ENCODE results near the gene PRELID3B.
A peak's percentile ranks its signal among the peaks of the same experiment; 100 is the strongest.
"Not testable (repeated sequence)": the region's sequence is repeated elsewhere in the genome, so short reads cannot be mapped to it uniquely, and the experiment has no call there.

PRELID3B gene

DNA sequence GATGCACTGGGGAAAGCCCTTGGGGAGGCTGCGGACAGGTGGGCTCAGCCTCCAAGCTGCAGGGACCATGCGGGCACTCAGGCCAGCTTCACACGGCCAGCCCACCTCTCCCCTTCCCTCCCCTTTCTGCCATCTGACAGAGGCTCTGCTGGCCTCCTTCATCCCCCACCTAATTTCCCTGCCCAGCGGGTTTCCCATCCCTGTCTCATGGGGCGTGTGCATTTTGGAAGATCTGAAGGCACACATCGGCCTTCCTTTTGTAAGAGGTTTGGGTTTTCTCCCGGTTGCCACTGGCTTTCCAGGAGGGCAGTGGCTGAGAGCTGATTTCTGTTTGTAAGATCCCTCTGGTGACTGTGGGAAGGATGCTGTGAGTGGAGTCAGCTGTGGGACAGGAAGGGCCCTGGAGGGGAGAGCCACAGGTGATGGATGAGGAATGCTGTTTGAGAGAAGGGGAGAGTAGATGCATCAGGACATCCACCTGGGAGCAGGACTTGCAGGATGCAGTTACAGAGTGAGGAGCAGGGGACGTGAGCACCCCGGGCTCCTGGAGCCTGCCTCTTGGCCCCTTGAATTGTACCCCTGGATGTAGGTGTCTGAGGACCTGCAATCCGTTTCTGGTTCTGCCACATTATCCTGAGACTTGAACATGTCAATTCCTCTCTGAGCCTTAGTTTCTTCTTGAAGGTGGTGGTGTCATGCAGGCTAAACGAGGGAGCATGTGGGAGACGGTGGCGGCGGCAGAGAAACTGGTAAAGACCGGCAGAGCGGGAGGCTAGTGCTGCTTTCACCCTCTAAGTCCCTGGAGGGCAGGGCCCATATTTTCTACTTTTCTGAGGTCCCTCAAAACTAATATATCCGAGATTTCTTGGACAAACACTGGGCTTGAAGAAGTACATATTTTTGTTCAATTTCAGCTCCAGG, 29.3 kb downstream of the PRELID3B start:
- no peaks in the 10 kb centered on the region for H3K27me3 Mint-ChIP-seq
- no peaks in the 10 kb centered on the region for H3K9me3 Mint-ChIP-seq (ENCODE audit: low read depth)
- H3K27ac Mint-ChIP-seq: no peak overlapping the region
- peaks cover 47% of the 10 kb centered on the region for H3K4me1 Mint-ChIP-seq (ENCODE audit: low read depth)
- no peaks in the 10 kb centered on the region for H3K36me3 Mint-ChIP-seq
- no peak overlapping the region for H3K4me3 Mint-ChIP-seq

DNA sequence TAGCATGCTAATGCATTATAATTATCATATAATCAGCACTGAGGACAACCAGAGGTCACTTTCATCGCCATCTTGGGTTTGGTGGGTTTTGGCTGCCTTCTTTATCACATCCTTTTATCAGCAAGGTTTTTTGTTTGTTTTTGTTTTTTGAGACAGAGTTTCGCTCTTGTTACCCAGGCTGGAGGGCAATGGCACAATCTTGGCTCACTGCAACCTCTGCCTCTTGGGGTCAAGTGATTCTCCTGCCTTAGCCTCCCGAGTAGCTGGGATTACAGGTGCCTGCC, 30.8 kb downstream of the PRELID3B start:
- not testable (repeated sequence) for H3K27me3 Mint-ChIP-seq; H3K4me3 Mint-ChIP-seq; H3K27ac Mint-ChIP-seq; H3K36me3 Mint-ChIP-seq; H3K9me3 Mint-ChIP-seq (ENCODE audit: low read depth)
- H3K4me1 Mint-ChIP-seq (ENCODE audit: low read depth): peaks cover 40% of the 10 kb centered on the region

DNA sequence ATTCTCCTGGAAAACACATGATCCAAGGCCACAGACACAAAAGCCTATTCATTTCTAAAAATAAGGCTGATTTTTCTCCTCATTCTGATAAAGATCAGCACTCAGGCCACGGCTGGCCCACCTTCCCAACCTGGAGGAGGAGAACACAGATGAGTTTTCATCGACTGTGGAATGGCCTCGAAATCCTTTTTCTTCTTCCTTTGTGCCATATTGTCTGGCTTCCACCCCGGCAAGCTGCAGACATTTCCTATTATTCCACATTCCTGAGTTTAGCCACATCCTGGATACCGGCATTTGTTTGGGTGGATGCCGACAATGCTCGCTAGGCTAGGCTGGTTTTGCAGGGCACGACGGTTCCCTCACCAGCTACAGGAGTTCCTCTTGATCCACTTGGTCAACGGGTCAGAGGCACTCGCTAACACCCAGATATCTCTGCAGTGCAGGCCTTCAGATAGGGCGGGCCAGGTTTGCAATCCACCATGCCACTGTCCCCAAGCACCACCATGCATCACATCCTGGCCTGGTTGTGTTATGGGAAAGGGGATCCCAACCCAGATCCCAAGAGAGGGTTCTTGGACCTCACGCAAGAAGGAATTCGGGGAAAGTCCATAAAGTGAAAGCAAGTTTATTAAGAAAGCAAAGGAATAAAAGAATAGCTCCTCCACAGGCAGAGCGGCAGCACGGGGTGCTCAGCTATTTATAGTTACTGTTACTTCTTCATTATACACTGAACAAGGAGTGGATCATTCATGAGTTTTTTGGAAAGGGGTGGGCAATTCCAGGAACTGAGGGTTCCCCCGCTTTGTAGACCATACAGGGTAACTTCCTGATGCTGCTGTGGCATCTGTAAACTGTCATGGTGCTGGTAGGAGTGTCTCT, 31.4 kb downstream of the PRELID3B start:
- Mint-ChIP-seq H3K9me3 (ENCODE audit: low read depth) (no peaks in the 10 kb centered on the region), H3K27me3 (no peaks in the 10 kb centered on the region), H3K36me3 (no peaks in the 10 kb centered on the region), H3K4me1 (ENCODE audit: low read depth) (peaks cover 34% of the 10 kb centered on the region), H3K27ac (no peak overlapping the region), H3K4me3 (no peak overlapping the region)

DNA sequence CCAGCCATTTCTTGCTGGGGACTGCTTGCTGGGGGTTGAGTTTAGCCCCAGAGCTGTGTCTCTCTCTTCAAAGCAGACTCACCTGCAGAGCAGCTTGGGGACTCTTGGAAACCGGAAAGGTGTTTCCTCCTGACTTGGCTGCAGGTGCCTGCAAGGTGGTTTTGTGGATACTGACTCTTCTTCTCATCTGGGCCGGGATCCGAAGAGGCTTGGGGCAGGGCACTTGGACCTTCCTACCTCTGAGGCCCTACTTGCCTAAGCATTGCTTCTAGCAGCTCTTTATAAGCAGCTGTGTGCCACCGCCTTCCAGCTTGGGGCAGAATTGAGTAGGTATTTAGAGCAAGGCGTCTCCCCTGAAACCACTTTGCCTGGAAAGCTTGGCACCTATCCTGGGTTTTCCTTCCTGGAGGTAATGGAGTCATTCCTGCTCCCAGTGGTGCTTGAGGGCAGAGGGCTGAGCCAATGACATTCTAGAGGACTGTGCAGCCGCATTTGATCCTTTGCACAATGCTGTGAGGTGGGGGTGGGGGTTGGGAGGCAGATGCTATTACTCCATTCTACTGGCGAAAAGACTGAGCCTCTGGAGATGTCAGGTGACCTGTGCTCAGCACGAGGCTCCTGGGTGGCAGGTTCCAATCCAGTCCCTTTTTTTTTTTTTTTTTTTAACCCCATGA, 32.1 kb downstream of the PRELID3B start:
- Mint-ChIP-seq H3K27ac (no peak overlapping the region), H3K4me3 (no peak overlapping the region), H3K4me1 (ENCODE audit: low read depth) (peaks cover 38% of the 10 kb centered on the region), H3K9me3 (ENCODE audit: low read depth) (no peaks in the 10 kb centered on the region), H3K36me3 (no peaks in the 10 kb centered on the region), H3K27me3 (no peaks in the 10 kb centered on the region)

DNA sequence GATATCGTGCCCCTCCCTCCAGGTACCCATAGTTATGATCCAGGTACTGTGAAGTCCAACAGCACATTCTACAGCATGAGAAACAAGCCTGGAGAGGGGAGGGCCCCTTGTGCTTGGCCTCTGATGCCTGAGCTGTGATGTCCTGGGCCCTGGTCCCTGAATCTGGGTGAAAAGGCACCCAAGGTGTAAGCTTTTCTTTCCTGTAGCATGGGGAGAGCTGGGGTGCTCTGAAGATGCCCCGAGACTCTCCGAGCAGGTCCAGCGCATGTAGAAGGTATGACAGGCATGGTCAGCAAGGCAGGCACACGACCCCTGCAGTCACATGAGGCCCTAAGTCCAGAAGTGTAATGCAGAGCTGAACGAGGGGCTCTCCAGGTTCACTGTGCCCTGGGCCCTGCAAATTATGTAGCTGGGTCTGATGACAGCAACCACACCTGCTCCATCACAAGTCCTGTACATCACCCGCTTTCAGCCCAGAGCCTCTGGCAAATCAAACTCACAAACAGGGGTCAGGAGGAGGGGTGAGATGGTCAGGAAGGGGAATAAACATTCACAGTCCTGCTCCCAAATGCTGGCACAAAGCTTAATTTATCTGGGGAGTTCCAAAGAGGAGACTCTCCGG, 33.8 kb downstream of the PRELID3B start:
- H3K27me3 Mint-ChIP-seq: no peaks in the 10 kb centered on the region
- no peaks in the 10 kb centered on the region for H3K36me3 Mint-ChIP-seq
- H3K27ac Mint-ChIP-seq: no peak overlapping the region
- no peaks in the 10 kb centered on the region for H3K9me3 Mint-ChIP-seq (ENCODE audit: low read depth)
- H3K4me1 Mint-ChIP-seq (ENCODE audit: low read depth): peaks cover 43% of the 10 kb centered on the region
- H3K4me3 Mint-ChIP-seq: no peak overlapping the region

DNA sequence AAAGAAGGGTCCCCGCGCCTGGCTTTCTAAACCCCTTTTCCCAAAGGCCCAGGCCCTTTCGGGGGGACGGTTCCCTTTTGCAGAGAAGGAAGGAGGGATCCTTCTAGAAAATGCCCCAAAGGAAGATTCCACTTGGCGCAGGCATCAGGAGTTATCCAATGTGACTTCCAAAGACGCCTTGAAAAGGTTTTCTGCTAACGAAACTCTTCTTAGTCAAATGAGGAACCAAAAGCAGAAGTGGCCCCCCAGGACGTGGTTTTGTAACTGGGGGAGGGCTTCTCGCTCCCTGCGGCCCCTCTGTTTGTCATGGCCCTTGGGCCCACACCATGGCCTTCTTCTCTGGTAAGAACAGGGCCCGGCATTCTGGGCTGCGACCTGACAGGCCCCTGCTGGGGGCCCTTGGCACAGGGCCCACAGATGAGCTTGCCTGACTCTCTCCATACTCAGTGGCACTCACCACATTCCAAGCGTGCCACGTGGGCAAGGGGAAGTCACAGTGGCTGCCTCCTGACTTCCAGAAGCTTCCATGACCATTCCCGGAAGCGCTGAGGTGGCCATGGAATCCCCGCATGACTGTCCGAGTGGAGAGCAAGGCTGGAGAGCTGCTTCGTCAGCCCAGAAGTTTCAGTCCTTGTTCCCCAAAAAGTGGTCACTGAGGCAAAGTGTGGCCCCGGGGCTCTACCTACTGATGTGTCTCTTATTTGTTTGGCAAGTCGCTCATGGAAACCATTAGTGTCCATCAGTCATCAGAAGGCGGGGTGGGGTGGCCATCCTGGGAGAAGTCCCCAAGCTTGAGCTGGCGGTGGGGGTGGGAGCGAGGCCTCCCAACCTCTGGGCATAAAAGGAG, 34.7 kb downstream of the PRELID3B start:
- peak overlapping the region; percentile 81 for H3K4me3 Mint-ChIP-seq
- H3K27ac Mint-ChIP-seq: no peak overlapping the region
- no peaks in the 10 kb centered on the region for H3K9me3 Mint-ChIP-seq (ENCODE audit: low read depth)
- H3K27me3 Mint-ChIP-seq: no peaks in the 10 kb centered on the region
- H3K36me3 Mint-ChIP-seq: no peaks in the 10 kb centered on the region
- H3K4me1 Mint-ChIP-seq (ENCODE audit: low read depth): peaks cover 41% of the 10 kb centered on the region

DNA sequence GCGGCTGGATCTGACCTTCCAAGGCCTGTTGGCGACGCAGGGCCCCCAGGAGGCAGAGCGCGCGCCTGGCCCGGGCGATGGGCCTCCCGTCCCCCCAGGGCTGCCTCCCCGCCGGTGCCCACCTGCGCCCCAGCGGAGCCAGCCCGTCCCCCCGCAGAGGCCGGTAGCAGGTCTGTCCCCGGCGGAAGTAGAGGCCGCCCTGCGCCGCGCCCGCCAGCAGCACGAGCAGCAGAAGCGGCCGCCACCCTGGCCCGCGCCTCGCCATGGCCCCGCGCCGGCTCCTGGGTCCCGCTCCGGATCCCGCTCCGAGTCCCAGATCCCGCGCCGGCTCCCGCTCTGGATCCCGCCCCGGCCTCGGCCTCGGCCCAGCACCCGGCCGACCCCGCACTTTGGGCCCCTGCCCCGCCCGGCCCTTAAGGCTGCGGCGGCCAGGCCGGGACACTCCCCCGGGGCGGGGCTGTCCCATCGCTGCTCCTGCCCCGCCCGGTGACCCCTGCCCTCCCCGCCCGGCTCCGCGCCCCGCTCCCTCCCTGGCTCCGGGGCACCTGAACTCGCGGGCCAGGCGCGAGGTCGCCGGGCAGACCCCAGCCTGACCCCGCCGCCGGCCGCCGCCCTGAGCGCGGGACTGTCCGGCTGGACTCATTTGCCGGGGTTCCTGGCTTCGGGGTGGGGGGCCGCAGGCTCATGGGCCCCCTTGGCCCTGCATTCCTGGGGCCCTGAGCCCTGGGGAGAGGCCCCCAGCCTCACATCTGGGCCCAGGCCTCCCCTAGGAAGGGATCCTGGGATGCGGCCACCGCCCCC, 35.5 kb downstream of the PRELID3B start, which contains the start of gene CTSZ:
Gene CTSZ (minus strand): TSS at position 391 of the 801 bp plus-strand sequence. CDS start 126 bp downstream, at position 265.
- Mint-ChIP-seq H3K27ac (peak within 1 kb of the TSS; percentile 66), H3K4me1 (ENCODE audit: low read depth) (peaks cover 42% of the 10 kb centered on the region), H3K27me3 (no peaks in the 10 kb centered on the region), H3K9me3 (ENCODE audit: low read depth) (no peaks in the 10 kb centered on the region), H3K4me3 (peak within 1 kb of the TSS; percentile 81), H3K36me3 (no peaks in the 10 kb centered on the region)

DNA sequence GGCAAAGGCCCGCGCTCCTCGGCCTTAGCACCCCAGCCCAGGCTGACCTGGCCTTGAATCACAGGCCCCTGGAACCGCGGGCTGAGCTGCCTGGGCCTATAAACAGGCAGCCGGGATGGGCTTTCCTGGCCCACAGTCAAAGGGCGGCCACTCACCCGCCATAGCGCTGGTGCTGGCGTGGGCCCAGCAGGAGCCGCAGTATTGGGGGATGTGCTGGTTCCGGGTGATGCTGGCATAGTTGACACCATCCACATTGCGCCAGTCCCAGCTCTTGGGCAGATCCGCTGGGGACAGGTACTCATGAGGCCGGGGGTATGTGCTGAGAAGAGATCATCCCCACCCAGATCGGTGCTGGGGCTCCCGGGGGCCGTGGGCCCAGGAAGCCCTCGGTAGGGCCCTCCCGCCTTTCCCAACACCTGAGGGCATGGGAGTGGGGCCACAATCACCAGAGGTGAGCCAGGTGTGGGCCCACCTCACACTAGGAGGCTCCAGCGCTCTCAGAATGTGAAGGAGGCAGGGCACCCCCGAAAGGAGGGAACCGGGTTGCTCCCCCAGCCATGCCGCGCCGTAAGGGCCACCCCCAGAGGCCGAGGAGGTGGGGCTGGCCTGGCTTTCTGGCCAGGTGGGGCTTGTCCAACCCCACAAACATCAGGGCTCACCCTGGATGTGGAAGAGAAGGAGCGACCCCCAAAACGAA, 36.3 kb downstream of the PRELID3B start:
- peak overlapping the region; percentile 74 for H3K4me3 Mint-ChIP-seq
- no peaks in the 10 kb centered on the region for H3K36me3 Mint-ChIP-seq
- H3K27ac Mint-ChIP-seq: peak overlapping the region; percentile 66
- H3K4me1 Mint-ChIP-seq (ENCODE audit: low read depth): peaks cover 37% of the 10 kb centered on the region
- H3K27me3 Mint-ChIP-seq: no peaks in the 10 kb centered on the region
- no peaks in the 10 kb centered on the region for H3K9me3 Mint-ChIP-seq (ENCODE audit: low read depth)

DNA sequence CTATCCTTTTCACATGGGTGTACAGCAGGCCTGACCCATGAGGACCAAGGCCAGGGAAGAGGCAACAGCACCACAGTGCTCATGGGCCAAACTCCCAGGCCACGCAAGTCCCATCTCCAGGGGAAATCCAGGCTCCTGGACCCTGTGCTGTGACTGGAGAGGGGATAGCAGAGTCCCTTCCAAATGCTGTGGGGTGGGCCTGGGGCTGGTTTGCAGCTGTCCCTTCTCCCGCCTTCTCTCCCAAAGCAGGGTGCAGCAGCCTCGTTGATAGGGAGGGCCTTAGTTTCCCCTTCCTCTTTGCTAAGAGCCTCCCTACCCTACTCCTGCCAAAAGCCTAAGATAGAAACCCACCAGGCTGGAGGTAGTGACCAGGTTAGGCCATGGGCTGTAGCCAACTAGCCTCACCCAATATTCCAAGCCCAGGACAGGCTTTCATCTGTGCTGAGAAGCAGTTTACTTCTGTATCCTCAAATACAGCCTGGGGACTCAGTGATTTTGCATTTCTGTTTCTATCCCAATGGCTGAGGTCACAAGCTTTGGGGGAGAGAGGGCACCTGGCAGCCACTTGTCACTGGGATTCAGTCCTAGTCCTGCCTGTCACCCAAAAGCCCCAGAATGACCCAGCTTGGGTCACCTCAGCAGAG, 36.9 kb downstream of the PRELID3B start:
- Mint-ChIP-seq H3K36me3 (no peaks in the 10 kb centered on the region), H3K4me3 (peak overlapping the region; percentile 74), H3K9me3 (ENCODE audit: low read depth) (no peaks in the 10 kb centered on the region), H3K27ac (peak overlapping the region; percentile 68), H3K4me1 (ENCODE audit: low read depth) (peaks cover 35% of the 10 kb centered on the region), H3K27me3 (no peaks in the 10 kb centered on the region)

DNA sequence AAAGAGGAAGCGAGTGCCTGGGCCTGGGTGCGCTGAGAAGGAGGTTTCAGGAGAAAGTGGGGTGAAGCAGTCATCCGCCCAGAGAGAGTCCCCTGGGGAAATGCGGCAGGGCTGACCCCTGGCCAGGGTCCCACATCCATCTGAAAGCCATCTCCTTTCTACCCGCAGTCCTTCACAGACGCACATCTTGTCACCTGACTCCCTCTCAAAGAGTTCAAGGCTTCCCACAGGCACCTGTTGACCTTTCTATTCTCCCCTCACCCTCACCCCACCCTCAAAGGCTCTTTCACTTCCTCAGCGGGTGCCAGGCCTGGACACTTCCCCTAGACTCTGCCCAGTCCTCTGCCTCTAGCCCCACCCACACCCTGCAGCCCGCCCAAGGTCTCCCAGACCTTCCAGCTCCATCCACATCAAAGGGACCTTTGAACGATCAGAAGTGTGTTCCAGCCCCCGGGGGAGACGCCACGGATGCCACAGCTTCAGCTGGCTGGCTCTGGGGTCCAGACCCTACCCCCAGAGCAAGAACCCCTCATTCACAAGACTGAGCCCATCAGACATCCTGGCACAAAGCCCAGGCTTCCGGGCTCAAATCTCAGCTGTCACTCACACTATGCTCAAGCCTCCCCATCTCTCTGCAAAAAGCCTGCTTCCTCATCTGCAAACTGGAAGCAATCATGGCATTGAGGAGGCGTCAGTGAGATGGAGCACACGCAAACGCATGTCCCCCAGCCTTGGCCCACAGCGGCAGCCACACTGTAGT, 37.6 kb downstream of the PRELID3B start:
- Mint-ChIP-seq H3K36me3 (no peaks in the 10 kb centered on the region), H3K9me3 (ENCODE audit: low read depth) (no peaks in the 10 kb centered on the region), H3K4me3 (peak overlapping the region; percentile 74), H3K27me3 (no peaks in the 10 kb centered on the region), H3K27ac (peak overlapping the region; percentile 67), H3K4me1 (ENCODE audit: low read depth) (peaks cover 35% of the 10 kb centered on the region)

DNA sequence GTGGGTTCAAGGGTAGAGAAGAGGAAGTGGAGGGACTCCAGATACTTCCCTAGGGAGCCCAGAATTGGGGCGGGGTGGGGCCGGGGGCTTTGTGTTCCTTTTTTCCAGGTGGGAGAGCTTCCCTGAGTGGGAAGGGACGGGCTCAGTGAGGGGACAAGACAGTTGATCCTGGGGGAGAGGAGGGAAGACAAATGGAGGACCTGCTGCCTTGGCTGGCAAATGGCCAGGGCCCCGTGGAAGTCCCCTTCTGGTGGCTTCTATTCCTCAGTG, 38.2 kb downstream of the PRELID3B start:
- no peaks in the 10 kb centered on the region for H3K36me3 Mint-ChIP-seq
- H3K4me3 Mint-ChIP-seq: peak overlapping the region; percentile 74
- peaks cover 35% of the 10 kb centered on the region for H3K4me1 Mint-ChIP-seq (ENCODE audit: low read depth)
- no peaks in the 10 kb centered on the region for H3K27me3 Mint-ChIP-seq
- no peaks in the 10 kb centered on the region for H3K9me3 Mint-ChIP-seq (ENCODE audit: low read depth)
- H3K27ac Mint-ChIP-seq: no peak overlapping the region

DNA sequence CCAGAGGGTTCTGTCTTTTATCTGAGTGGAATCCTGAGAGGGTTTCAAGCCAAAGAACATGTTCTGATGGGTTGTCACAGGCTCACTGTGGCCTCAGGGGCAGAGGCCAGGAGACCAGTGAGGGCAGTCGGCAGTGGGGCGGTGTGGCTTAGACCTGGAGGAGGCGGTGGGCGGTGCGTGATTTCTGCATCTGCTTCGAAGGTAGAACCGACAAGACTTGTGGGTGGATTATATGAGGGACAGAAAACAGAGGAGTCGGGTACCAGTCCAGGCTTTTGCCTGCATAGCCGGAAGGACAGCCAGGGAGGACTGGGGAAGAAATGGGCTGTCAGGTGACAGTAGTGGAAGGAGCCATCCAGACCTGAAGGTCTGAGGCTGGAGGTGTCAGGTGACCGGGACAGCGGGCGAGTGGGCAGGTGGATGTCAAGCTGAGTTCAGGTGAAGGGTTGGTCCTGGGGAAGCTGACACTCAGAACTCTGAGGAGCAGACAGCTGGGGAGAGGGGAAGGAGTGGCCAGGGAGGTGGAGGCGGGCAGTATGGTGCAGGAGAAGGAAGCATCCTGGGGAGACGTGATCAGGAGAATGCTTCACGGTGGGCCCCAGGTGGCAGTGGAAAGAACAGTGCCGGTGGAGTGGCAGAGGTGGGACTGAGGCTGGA, 38.6 kb downstream of the PRELID3B start:
- Mint-ChIP-seq H3K27me3 (no peaks in the 10 kb centered on the region), H3K4me1 (ENCODE audit: low read depth) (peaks cover 35% of the 10 kb centered on the region), H3K4me3 (peak overlapping the region; percentile 74), H3K27ac (peak overlapping the region; percentile 68), H3K9me3 (ENCODE audit: low read depth) (no peaks in the 10 kb centered on the region), H3K36me3 (no peaks in the 10 kb centered on the region)
